Measurements from ENCODE around the gene FSTL1. TPM values are rescaled to one million over a fixed set of nuclear protein-coding genes. Genes with fewer than 3 reads are reported as not detected.

The FSTL1 gene
- total and polyA plus RNA-seq, 2 experiments from 2014 or later, result 50.8 to 258 TPM

DNA sequence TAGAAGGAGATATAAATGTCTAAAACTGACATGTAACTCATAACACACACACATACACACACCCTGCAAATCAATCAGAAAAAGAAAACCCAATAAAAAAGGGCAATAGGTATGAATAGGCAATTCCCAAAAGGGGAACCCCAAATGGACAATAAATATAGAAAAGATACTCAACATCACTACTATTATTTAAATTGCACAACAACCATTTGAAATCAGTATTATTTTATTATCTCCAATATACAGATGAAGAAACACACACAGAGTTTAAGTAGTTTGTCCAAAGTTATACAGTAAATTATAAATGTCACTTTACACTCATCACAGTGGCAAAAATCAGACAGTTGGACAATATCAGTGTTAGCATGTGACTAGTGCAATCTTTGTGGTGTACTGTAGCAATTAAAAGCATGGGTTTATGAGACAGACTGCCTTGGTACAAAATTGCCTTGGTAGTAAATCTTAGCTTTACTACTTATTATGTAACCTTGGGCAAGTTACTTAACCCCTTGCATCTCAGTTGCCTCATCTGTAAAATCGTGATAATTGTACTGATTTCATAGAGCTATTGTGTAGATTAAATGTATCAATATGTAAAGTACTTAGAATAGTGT lies 3.4 kb upstream of the FSTL1 start (continued):
- TF ChIP-seq, protein P1, sequence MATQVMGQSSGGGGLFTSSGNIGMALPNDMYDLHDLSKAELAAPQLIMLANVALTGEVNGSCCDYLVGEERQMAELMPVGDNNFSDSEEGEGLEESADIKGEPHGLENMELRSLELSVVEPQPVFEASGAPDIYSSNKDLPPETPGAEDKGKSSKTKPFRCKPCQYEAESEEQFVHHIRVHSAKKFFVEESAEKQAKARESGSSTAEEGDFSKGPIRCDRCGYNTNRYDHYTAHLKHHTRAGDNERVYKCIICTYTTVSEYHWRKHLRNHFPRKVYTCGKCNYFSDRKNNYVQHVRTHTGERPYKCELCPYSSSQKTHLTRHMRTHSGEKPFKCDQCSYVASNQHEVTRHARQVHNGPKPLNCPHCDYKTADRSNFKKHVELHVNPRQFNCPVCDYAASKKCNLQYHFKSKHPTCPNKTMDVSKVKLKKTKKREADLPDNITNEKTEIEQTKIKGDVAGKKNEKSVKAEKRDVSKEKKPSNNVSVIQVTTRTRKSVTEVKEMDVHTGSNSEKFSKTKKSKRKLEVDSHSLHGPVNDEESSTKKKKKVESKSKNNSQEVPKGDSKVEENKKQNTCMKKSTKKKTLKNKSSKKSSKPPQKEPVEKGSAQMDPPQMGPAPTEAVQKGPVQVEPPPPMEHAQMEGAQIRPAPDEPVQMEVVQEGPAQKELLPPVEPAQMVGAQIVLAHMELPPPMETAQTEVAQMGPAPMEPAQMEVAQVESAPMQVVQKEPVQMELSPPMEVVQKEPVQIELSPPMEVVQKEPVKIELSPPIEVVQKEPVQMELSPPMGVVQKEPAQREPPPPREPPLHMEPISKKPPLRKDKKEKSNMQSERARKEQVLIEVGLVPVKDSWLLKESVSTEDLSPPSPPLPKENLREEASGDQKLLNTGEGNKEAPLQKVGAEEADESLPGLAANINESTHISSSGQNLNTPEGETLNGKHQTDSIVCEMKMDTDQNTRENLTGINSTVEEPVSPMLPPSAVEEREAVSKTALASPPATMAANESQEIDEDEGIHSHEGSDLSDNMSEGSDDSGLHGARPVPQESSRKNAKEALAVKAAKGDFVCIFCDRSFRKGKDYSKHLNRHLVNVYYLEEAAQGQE (IDR thresholded peaks at IDR 0.05; ENCODE audit: unreplicated experiment), result no peak

DNA sequence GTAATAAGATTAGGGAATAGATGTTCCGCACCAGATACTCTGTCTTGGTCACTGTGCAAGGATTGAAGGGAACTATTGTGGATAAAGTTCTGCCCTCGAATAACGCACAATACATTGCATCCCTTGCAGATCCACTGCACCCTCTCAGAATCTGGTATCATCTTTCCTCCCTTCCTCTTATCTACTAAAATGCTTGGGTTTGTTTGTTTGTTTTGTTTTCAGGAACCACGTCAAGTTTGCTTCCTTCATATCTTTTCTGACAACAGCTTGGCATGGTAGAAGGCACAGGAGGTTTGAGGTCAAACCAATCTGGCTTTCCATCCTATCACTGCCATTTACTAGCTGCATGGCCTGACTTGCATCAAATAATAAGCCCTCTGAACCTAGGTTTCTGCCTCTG lies 2.0 kb upstream of the FSTL1 start:
- Histone ChIP-seq H3K79me2 (replicated peaks; ENCODE audit: insufficient read depth) (peaks cover 27% of the 10 kb centered on the region), H3K36me3 (ENCODE audit: insufficient read depth) (no peaks in the 10 kb centered on the region), H3K4me3 (no peak overlapping the region), H2AFZ (no peak overlapping the region), H3F3A (replicated peaks; ENCODE audit: low read depth) (peaks cover 8% of the 10 kb centered on the region; the same call in 1 of the 2 replicates), H3K27me3 (ENCODE audit: insufficient read depth) (peaks cover 8% of the 10 kb centered on the region; the same call in 1 of the 2 replicates), H3K4me2 (no peak overlapping the region), H4K20me1 (replicated peaks; ENCODE audit: insufficient read depth) (no peaks in the 10 kb centered on the region; the same call in 1 of the 2 replicates), H3K9me2 (ENCODE audit: insufficient read depth) (no peaks in the 10 kb centered on the region), H3K27ac (ENCODE audit: low read depth) (no peak overlapping the region), H3K4me1 (ENCODE audit: insufficient read depth) (peaks cover 29% of the 10 kb centered on the region)
- Mint-ChIP-seq H3K36me3 (ENCODE audit: low read depth) (peaks cover 12% of the 10 kb centered on the region), H3K4me1 (peaks cover 32% of the 10 kb centered on the region), H3K27ac (no peak overlapping the region), H3K27me3 (ENCODE audit: insufficient read depth, low read depth, poor library complexity) (peaks cover 10% of the 10 kb centered on the region), H3K4me3 (no peak overlapping the region), H3K9me3 (peaks cover 6% of the 10 kb centered on the region; the same call in 2 of the 3 replicates)
- ATAC-seq (no peak), DNase-seq (ENCODE audit: low spot score) (no peak)
- no peak for TF ChIP-seq STAT1 (IDR thresholded peaks at IDR 0.05; ENCODE audit: unreplicated experiment)
- no peak for TF ChIP-seq EZH2phosphoT487 (IDR thresholded peaks at IDR 0.05; ENCODE audit: unreplicated experiment)
- TF ChIP-seq, protein P2, sequence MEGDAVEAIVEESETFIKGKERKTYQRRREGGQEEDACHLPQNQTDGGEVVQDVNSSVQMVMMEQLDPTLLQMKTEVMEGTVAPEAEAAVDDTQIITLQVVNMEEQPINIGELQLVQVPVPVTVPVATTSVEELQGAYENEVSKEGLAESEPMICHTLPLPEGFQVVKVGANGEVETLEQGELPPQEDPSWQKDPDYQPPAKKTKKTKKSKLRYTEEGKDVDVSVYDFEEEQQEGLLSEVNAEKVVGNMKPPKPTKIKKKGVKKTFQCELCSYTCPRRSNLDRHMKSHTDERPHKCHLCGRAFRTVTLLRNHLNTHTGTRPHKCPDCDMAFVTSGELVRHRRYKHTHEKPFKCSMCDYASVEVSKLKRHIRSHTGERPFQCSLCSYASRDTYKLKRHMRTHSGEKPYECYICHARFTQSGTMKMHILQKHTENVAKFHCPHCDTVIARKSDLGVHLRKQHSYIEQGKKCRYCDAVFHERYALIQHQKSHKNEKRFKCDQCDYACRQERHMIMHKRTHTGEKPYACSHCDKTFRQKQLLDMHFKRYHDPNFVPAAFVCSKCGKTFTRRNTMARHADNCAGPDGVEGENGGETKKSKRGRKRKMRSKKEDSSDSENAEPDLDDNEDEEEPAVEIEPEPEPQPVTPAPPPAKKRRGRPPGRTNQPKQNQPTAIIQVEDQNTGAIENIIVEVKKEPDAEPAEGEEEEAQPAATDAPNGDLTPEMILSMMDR (conservative IDR thresholded peaks at IDR 0.05; ENCODE audit: low read depth in 2 of 2), result no peak
- no peak for TF ChIP-seq JUNB (IDR thresholded peaks at IDR 0.05; ENCODE audit: unreplicated experiment)
- TF ChIP-seq POLR2AphosphoS5 (IDR thresholded peaks at IDR 0.05; ENCODE audit: low read depth), result no peak
- no peak for TF ChIP-seq ZNF331 (CRISPR knock-in tag; IDR thresholded peaks at IDR 0.05; ENCODE audit: low read depth)
- no peak for TF ChIP-seq CREB1 (CRISPR knock-in tag; IDR thresholded peaks at IDR 0.05; ENCODE audit: low read depth)
- TF ChIP-seq, protein P3, sequence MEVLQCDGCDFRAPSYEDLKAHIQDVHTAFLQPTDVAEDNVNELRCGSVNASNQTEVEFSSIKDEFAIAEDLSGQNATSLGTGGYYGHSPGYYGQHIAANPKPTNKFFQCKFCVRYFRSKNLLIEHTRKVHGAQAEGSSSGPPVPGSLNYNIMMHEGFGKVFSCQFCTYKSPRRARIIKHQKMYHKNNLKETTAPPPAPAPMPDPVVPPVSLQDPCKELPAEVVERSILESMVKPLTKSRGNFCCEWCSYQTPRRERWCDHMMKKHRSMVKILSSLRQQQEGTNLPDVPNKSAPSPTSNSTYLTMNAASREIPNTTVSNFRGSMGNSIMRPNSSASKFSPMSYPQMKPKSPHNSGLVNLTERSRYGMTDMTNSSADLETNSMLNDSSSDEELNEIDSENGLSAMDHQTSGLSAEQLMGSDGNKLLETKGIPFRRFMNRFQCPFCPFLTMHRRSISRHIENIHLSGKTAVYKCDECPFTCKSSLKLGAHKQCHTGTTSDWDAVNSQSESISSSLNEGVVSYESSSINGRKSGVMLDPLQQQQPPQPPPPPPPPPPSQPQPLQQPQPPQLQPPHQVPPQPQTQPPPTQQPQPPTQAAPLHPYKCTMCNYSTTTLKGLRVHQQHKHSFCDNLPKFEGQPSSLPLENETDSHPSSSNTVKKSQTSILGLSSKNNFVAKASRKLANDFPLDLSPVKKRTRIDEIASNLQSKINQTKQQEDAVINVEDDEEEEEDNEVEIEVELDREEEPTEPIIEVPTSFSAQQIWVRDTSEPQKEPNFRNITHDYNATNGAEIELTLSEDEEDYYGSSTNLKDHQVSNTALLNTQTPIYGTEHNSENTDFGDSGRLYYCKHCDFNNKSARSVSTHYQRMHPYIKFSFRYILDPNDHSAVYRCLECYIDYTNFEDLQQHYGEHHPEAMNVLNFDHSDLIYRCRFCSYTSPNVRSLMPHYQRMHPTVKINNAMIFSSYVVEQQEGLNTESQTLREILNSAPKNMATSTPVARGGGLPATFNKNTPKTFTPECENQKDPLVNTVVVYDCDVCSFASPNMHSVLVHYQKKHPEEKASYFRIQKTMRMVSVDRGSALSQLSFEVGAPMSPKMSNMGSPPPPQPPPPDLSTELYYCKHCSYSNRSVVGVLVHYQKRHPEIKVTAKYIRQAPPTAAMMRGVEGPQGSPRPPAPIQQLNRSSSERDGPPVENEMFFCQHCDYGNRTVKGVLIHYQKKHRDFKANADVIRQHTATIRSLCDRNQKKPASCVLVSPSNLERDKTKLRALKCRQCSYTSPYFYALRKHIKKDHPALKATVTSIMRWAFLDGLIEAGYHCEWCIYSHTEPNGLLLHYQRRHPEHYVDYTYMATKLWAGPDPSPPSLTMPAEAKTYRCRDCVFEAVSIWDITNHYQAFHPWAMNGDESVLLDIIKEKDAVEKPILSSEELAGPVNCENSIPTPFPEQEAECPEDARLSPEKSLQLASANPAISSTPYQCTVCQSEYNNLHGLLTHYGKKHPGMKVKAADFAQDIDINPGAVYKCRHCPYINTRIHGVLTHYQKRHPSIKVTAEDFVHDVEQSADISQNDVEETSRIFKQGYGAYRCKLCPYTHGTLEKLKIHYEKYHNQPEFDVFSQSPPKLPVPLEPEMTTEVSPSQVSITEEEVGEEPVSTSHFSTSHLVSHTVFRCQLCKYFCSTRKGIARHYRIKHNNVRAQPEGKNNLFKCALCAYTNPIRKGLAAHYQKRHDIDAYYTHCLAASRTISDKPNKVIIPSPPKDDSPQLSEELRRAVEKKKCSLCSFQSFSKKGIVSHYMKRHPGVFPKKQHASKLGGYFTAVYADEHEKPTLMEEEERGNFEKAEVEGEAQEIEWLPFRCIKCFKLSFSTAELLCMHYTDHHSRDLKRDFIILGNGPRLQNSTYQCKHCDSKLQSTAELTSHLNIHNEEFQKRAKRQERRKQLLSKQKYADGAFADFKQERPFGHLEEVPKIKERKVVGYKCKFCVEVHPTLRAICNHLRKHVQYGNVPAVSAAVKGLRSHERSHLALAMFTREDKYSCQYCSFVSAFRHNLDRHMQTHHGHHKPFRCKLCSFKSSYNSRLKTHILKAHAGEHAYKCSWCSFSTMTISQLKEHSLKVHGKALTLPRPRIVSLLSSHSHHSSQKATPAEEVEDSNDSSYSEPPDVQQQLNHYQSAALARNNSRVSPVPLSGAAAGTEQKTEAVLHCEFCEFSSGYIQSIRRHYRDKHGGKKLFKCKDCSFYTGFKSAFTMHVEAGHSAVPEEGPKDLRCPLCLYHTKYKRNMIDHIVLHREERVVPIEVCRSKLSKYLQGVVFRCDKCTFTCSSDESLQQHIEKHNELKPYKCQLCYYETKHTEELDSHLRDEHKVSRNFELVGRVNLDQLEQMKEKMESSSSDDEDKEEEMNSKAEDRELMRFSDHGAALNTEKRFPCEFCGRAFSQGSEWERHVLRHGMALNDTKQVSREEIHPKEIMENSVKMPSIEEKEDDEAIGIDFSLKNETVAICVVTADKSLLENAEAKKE (CRISPR knock-in tag; IDR thresholded peaks at IDR 0.05), result no peak
- TF ChIP-seq, protein P4, sequence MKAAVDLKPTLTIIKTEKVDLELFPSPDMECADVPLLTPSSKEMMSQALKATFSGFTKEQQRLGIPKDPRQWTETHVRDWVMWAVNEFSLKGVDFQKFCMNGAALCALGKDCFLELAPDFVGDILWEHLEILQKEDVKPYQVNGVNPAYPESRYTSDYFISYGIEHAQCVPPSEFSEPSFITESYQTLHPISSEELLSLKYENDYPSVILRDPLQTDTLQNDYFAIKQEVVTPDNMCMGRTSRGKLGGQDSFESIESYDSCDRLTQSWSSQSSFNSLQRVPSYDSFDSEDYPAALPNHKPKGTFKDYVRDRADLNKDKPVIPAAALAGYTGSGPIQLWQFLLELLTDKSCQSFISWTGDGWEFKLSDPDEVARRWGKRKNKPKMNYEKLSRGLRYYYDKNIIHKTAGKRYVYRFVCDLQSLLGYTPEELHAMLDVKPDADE (IDR thresholded peaks at IDR 0.05), result no peak
- no peak for TF ChIP-seq NANOG (IDR thresholded peaks at IDR 0.05; ENCODE audit: borderline replicate concordance)

Data from GM23338 (cell line).